Measurements from ENCODE around the gene ZNF862. TPM values are rescaled to one million over a fixed set of nuclear protein-coding genes. Genes with fewer than 3 reads are reported as not detected.

ZNF862 gene
- total RNA-seq, 1 experiment from 2014 or later = 5.7 TPM

DNA sequence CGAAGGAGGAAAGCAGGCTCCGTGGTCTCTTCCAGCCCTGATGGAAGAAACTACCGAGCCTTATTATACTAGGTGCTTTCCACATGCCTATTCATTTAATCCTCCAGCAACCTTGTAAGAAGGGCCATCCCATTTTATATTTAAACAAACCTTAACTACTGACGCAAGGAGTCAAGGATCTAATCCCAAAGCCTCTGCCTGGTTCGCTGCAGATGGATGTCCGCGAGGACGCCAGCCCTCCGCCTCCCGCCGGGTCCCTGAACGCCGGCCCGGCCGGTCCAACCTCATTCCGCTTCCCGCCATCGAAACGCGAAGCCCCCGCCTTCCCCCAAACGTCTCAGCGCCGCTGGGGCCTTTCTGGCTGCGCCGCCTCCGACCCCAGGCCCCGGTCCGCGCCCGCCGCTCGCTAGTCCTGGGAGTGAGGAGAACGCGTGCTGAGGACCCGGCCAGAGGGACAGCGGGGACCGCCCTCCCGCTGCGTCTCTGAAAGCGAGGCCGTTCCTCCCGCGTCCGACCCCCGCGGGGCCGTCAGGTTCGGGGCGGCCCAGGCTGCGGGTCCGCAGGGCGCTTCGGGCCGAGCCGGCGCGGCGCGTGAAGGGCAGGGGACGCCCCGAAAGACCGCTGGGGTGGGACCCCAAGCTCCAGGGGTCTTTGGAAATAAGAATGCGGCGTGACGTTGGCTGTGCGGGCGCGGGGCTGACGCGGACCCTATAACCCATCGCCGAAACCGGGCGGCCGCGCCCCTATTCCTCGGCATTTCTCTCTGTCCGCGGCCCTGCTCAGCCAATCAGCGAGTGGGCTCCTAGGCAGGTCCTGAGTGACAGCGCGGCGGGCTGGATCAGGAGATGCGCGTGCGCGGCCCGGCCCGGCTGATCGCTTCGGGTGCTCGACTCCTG is 35.1 kb downstream of the ZNF862 start, which contains the start of gene ATP6V0E2:
ATP6V0E2 (plus strand) TSS at position 896 of the 896 bp plus-strand sequence. CDS start 97 bp downstream, outside the sequence.
- POLR2A ChIA-PET (ENCODE audit: low non-redundant PET) = no interaction called here
- H3K36me3 ChIP-seq (ENCODE audit: insufficient read depth, low read length, poor library complexity, severe bottlenecking) = no peaks in the 10 kb centered on the region
- H3K27ac ChIP-seq (ENCODE audit: low read depth, low read length, poor library complexity, severe bottlenecking) = peak within 1 kb of the TSS; percentile 62
- no peaks in the 10 kb centered on the region for H3K9me3 ChIP-seq (ENCODE audit: low read depth, low read length, poor library complexity, severe bottlenecking)
- intact Hi-C loops (cut with micrococcal nuclease; ENCODE audit: unreplicated experiment) = no loop called here
- no peaks in the 10 kb centered on the region for H3K27me3 ChIP-seq (replicated peaks; ENCODE audit: insufficient read depth, low read depth, low read length, poor library complexity)
- H3K4me1 ChIP-seq (ENCODE audit: insufficient read depth, low read length, poor library complexity, severe bottlenecking) = peaks cover 9% of the 10 kb centered on the region
- peak; percentile 95 for DNase-seq (ENCODE audit: low spot score)
- no peak for TF ChIP-seq EZH2 (IDR thresholded peaks at IDR 0.05; ENCODE audit: borderline replicate concordance, low read depth, low read length, poor library complexity, severe bottlenecking)
- TF ChIP-seq, protein P1, sequence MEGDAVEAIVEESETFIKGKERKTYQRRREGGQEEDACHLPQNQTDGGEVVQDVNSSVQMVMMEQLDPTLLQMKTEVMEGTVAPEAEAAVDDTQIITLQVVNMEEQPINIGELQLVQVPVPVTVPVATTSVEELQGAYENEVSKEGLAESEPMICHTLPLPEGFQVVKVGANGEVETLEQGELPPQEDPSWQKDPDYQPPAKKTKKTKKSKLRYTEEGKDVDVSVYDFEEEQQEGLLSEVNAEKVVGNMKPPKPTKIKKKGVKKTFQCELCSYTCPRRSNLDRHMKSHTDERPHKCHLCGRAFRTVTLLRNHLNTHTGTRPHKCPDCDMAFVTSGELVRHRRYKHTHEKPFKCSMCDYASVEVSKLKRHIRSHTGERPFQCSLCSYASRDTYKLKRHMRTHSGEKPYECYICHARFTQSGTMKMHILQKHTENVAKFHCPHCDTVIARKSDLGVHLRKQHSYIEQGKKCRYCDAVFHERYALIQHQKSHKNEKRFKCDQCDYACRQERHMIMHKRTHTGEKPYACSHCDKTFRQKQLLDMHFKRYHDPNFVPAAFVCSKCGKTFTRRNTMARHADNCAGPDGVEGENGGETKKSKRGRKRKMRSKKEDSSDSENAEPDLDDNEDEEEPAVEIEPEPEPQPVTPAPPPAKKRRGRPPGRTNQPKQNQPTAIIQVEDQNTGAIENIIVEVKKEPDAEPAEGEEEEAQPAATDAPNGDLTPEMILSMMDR (conservative IDR thresholded peaks at IDR 0.05; ENCODE audit: low read depth, low read length) = no peak
- CTCF ChIA-PET = no interaction called here
- BruUV-seq (replicated peaks) = TSS peak; percentile 74
- peak within 1 kb of the TSS; percentile 84 for H3K4me3 ChIP-seq (ENCODE audit: low read depth, low read length, poor library complexity, severe bottlenecking)

DNA sequence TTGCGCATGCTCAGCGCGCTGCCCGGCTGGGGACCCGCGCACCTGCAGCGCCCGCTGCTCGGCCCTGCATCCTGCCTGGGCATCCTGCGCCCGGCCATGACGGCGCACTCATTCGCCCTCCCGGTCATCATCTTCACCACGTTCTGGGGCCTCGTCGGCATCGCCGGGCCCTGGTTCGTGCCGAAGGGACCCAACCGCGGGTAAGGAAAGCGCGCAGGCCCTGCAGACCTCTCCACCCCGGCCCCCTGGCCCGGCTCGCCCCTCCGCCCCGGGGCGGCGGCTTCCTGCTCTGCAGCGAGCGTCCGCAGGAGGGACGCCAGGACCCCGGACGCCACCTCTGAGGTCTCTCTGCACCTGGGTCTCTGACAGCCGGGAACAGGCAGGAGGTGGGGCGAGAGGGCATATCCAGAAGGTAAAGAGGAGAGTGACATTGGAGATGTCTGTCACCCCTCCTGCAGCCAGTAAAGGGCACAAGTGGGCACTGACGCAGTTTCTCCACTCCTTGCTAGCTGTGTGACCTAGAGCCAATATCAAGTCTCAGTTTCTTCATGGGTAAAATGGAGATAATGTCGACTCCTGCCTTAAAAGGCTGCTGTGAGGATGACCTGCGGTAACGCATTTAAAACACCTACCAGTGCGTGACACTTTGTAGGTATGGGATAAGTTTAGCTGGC is 35.9 kb downstream of the ZNF862 start:
- DNase-seq (ENCODE audit: low spot score) = no peak
- H3K4me1 ChIP-seq (ENCODE audit: insufficient read depth, low read length, poor library complexity, severe bottlenecking) = peaks cover 9% of the 10 kb centered on the region
- H3K27ac ChIP-seq (ENCODE audit: low read depth, low read length, poor library complexity, severe bottlenecking) = no peak overlapping the region
- CTCF ChIA-PET = no interaction called here
- no TSS peak for BruUV-seq (replicated peaks)
- TF ChIP-seq, protein P1 (conservative IDR thresholded peaks at IDR 0.05; ENCODE audit: low read depth, low read length) = no peak
- no peak for TF ChIP-seq EZH2 (IDR thresholded peaks at IDR 0.05; ENCODE audit: borderline replicate concordance, low read depth, low read length, poor library complexity, severe bottlenecking)
- intact Hi-C loops (cut with micrococcal nuclease; ENCODE audit: unreplicated experiment) = no loop called here
- H3K9me3 ChIP-seq (ENCODE audit: low read depth, low read length, poor library complexity, severe bottlenecking) = no peaks in the 10 kb centered on the region
- no peaks in the 10 kb centered on the region for H3K36me3 ChIP-seq (ENCODE audit: insufficient read depth, low read length, poor library complexity, severe bottlenecking)
- peak overlapping the region; percentile 84 for H3K4me3 ChIP-seq (ENCODE audit: low read depth, low read length, poor library complexity, severe bottlenecking)
- POLR2A ChIA-PET (ENCODE audit: low non-redundant PET) = no interaction called here
- no peaks in the 10 kb centered on the region for H3K27me3 ChIP-seq (replicated peaks; ENCODE audit: insufficient read depth, low read depth, low read length, poor library complexity)

DNA sequence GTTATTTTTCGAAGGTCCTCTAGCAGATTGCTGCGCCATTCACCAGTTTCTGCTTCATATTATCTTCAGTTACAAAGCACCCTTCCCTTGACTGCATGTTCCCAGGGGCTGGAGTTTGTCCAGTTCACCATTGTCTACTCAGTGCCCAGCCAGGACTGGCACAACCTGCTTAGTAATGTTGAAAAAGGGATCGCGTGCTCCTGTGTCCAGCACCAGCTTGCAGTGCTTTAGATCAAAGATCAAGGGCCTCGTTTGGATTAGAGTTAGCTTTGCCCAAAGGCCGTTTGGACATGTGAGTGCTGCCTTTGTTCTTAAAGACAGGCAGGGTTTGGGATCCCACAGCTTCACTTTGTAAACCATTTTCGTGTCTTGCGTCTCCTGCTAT is 36.5 kb downstream of the ZNF862 start:
- intact Hi-C loops (cut with micrococcal nuclease; ENCODE audit: unreplicated experiment) = no loop called here
- Histone ChIP-seq H3K4me3 (ENCODE audit: low read depth, low read length, poor library complexity, severe bottlenecking) (peak overlapping the region; percentile 84), H3K27ac (ENCODE audit: low read depth, low read length, poor library complexity, severe bottlenecking) (no peak overlapping the region), H3K4me1 (ENCODE audit: insufficient read depth, low read length, poor library complexity, severe bottlenecking) (peaks cover 9% of the 10 kb centered on the region), H3K9me3 (ENCODE audit: low read depth, low read length, poor library complexity, severe bottlenecking) (no peaks in the 10 kb centered on the region), H3K36me3 (ENCODE audit: insufficient read depth, low read length, poor library complexity, severe bottlenecking) (no peaks in the 10 kb centered on the region), H3K27me3 (replicated peaks; ENCODE audit: insufficient read depth, low read depth, low read length, poor library complexity) (no peaks in the 10 kb centered on the region)
- no TSS peak for BruUV-seq (replicated peaks)
- ChIA-PET CTCF (no interaction called here), POLR2A (ENCODE audit: low non-redundant PET) (no interaction called here)
- DNase-seq (ENCODE audit: low spot score) = no peak
- TF ChIP-seq, protein P1 (conservative IDR thresholded peaks at IDR 0.05; ENCODE audit: low read depth, low read length) = no peak
- no peak for TF ChIP-seq EZH2 (IDR thresholded peaks at IDR 0.05; ENCODE audit: borderline replicate concordance, low read depth, low read length, poor library complexity, severe bottlenecking)
